Esophagus muscularis mucosa (tissue), 4 donors: ENCODE measurements around the gene TNN. TPM values are rescaled to one million over a fixed set of nuclear protein-coding genes. Genes with fewer than 3 reads are reported as not detected.

Source experiments
- DNase-seq: peaks from one replicate; pipeline ENCODE4 v3.0.0-alpha.2; 2017; ENCODE audit errors: extremely low spot score
- H3K27ac ChIP-seq, 4 donors: fragments of 200-600 bp; sonication (generic); replicated peaks in 1 of 4; 1 replicate in 3 of 4; 2 replicates in 1 of 4; pipeline ENCODE4 v1.5.1; 2016 to 2019; ENCODE audit warnings: mild to moderate bottlenecking in 1 of 4
- H3K27me3 ChIP-seq, 4 donors: fragments of 200-600 bp; sonication (generic); one replicate each; pipeline versions ENCODE4 v1.5.1 to v1.6.0; 2016 to 2019
- H3K36me3 ChIP-seq, 4 donors: fragments of 200-600 bp; sonication (generic); one replicate each; pipeline ENCODE4 v1.5.1; 2016 to 2019
- H3K4me1 ChIP-seq, 4 donors: fragments of 200-600 bp; sonication (generic); one replicate each; pipeline ENCODE4 v1.5.1; 2016 to 2019
- H3K4me3 ChIP-seq, 4 donors: fragments of 200-600 bp; sonication (generic); 1 replicate in 2 of 4; 2 replicates in 2 of 4; pipeline ENCODE4 v1.5.1; 2016 to 2019; ENCODE audit warnings: mild to moderate bottlenecking in 4 of 4, moderate library complexity in 1 of 4
- H3K9me3 ChIP-seq, 4 donors: fragments of 200-600 bp; sonication (generic); 1 replicate in 3 of 4; 2 replicates in 1 of 4; pipeline ENCODE4 v1.5.1; 2016 to 2019
- CTCF ChIP-seq, 3 experiments: fragments of 200-600 bp in 2 of 3; fragments of 450-650 bp in 1 of 3; sonication (generic) in 2 of 3; IDR thresholded peaks; one replicate each; pipeline ENCODE4 v1.5.1; 2017 to 2019; ENCODE audit warnings: antibody characterized with exemption in 3 of 3, mild to moderate bottlenecking in 2 of 3, moderate library complexity in 1 of 3
- EP300 ChIP-seq: sonication (generic); formaldehyde crosslinking; IDR thresholded peaks from one replicate; pipeline ENCODE4 v1.6.1; 2017; ENCODE audit warnings: antibody characterized with exemption
- POLR2A ChIP-seq: fragments of 450-650 bp; IDR thresholded peaks from one replicate; pipeline ENCODE4 v1.6.1; 2017; ENCODE audit warnings: antibody characterized with exemption, moderate library complexity, mild to moderate bottlenecking, low read depth
- POLR2AphosphoS5 ChIP-seq, 2 donors: sonication (generic); formaldehyde crosslinking; IDR thresholded peaks; one replicate each; pipeline ENCODE4 v1.6.1; 2017; ENCODE audit warnings: antibody characterized with exemption in 2 of 2
- WGBS: methylation state at CpG from one replicate; pipeline ENCODE4 v1.1.5; 2018; 5-methylcytosine and 5-hydroxymethylcytosine counted together
- intact Hi-C: fragments of 100-400 bp; cut with DNase I; formaldehyde crosslinking; loops from one replicate; pipeline ENCODE4 v1.15.1; 2023
- total RNA-seq, 4 donors: library from RNA; depleted of rRNA; stranded (reverse); fragments of >200 nt; gene quantifications; one replicate each; pipeline versions ENCODE4 v1.1.0 to v1.2.1, GENCODE V29; 2016

TNN gene
- total RNA-seq, 4 donors from 2014 or later = under 0.01 to 0.45 (median 0.20) TPM

DNA sequence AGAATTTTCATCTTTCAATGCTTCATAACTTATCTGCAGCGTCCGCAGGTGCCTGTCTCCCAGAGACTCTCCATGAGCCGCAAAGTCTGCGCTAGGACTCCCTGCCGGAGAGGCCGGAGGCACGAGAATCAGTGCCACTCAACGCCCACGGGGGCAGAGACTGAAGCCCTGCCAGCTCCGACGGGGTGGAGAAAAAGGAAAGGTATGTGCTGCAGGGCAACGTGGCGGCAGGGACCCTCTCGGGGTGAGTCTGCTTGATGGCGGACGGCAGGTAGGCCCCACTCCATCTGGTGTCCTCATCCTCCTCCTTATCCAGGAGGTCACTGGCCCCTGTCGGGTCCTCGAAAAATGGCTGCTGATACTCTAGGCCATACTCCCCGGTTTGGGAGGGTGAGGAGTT, 22.5 kb upstream of the TNN start:
- no peak overlapping the region for H3K27ac ChIP-seq
- TF ChIP-seq EP300 = no peak
- no peak for TF ChIP-seq POLR2A
- no peak for TF ChIP-seq POLR2AphosphoS5 (IDR thresholded peaks at IDR 0.05)
- TF ChIP-seq CTCF (IDR thresholded peaks at IDR 0.05) = no peak
- no peak overlapping the region for H3K4me3 ChIP-seq
- no peaks in the 10 kb centered on the region for H3K36me3 ChIP-seq
- no peak for DNase-seq
- no peaks in the 10 kb centered on the region for H3K9me3 ChIP-seq
- no peaks in the 10 kb centered on the region for H3K27me3 ChIP-seq
- H3K4me1 ChIP-seq = no peaks in the 10 kb centered on the region
- intact Hi-C loops = no loop called here
- 97% methylated on average over 19 of the region's 19 CpGs for WGBS

- 90% methylated on average over 32 of the region's 32 CpGs for WGBS
Observed at GRCh38 chr1:175045519-175045918, 22.1 kb upstream of the TNN start.

DNA sequence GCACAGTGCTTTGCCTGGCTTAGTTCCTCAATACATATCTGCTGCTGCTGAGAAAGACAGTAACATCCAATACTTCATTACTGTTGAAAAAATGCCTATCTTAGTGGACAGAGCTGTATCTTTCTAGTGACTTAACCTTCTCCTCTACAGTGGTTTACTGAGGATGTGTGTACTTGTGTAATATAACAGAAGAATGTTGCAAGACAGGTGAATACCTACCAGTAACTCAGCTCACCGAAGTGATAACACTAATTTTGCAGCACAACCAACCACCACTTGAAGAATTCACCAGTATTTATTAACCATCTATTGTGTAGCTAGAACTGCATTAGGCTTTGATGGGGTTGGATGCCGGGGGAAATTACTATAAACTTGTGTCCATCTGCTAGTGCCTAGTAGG, 16.6 kb upstream of the TNN start:
- H3K4me1 ChIP-seq = no peaks in the 10 kb centered on the region
- no peak overlapping the region for H3K4me3 ChIP-seq
- intact Hi-C loops = no loop called here
- no peak overlapping the region for H3K27ac ChIP-seq
- TF ChIP-seq POLR2A = no peak
- TF ChIP-seq POLR2AphosphoS5 (IDR thresholded peaks at IDR 0.05) = no peak
- no peak for TF ChIP-seq CTCF (IDR thresholded peaks at IDR 0.05)
- TF ChIP-seq EP300 = no peak
- no peak for DNase-seq
- WGBS = 95% methylated on average over 2 of the region's 2 CpGs
- no peaks in the 10 kb centered on the region for H3K27me3 ChIP-seq
- H3K36me3 ChIP-seq = no peaks in the 10 kb centered on the region
- no peaks in the 10 kb centered on the region for H3K9me3 ChIP-seq

More at GRCh38 chr1:175045519-175045918, 22.1 kb upstream of the TNN start:
- no peak overlapping the region for H3K27ac ChIP-seq
- no peaks in the 10 kb centered on the region for H3K27me3 ChIP-seq
- H3K36me3 ChIP-seq = no peaks in the 10 kb centered on the region
- H3K4me3 ChIP-seq = no peak overlapping the region
- TF ChIP-seq POLR2A (no peak), CTCF (IDR thresholded peaks at IDR 0.05) (no peak), POLR2AphosphoS5 (IDR thresholded peaks at IDR 0.05) (no peak), EP300 (no peak)
- H3K9me3 ChIP-seq = no peaks in the 10 kb centered on the region
- DNase-seq = no peak
- H3K4me1 ChIP-seq = no peaks in the 10 kb centered on the region
- intact Hi-C loops = no loop called here

- TF ChIP-seq EP300 (no peak), POLR2AphosphoS5 (IDR thresholded peaks at IDR 0.05) (no peak), POLR2A (no peak), CTCF (IDR thresholded peaks at IDR 0.05) (no peak)
- no peaks in the 10 kb centered on the region for H3K4me1 ChIP-seq
- no peak overlapping the region for H3K27ac ChIP-seq
- WGBS = 70% methylated on average over 3 of the region's 3 CpGs
- no peak for DNase-seq
- H3K4me3 ChIP-seq = no peak overlapping the region
- no peaks in the 10 kb centered on the region for H3K36me3 ChIP-seq
- H3K9me3 ChIP-seq = no peaks in the 10 kb centered on the region
- intact Hi-C loops = no loop called here
- H3K27me3 ChIP-seq = no peaks in the 10 kb centered on the region
Observed at GRCh38 chr1:175054736-175055135, 12.9 kb upstream of the TNN start.

DNA sequence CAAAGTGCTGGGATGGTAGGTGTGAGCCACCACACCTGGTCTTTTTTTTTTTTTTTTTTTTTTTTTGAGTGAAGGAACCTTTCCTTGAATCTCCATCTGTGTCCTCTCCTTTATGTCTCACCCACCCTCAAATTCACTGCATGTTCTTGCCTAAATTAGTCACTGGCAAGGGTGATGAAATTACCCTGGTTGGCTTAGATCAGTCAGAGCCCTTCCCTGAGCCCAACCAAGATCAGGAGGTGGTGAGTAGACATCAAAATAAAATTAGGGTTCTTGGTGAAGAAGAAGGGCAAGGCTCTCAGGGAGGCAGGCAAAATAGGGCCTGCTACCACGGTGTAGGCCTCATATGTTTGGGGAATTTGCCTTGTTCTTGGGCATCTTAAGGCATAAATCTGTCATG, 5.3 kb upstream of the TNN start:
- TF ChIP-seq POLR2AphosphoS5 (IDR thresholded peaks at IDR 0.05) = no peak
- TF ChIP-seq EP300 = no peak
- TF ChIP-seq POLR2A = no peak
- no peak for TF ChIP-seq CTCF (IDR thresholded peaks at IDR 0.05)
- Histone ChIP-seq H3K4me1 (no peaks in the 10 kb centered on the region), H3K36me3 (no peaks in the 10 kb centered on the region), H3K9me3 (no peaks in the 10 kb centered on the region), H3K27me3 (no peaks in the 10 kb centered on the region), H3K4me3 (no peak overlapping the region), H3K27ac (no peak overlapping the region)
- no peak for DNase-seq
- WGBS = 64% methylated on average over 1 of the region's 1 CpG
- intact Hi-C loops = no loop called here
